ENCODE measurements around the gene DNAH8.

GRCh38 chr6:38906582-38906981, 191.5 kb downstream of the DNAH8 start:
- no peak for TF ChIP-seq EZH2 (IDR thresholded peaks at IDR 0.05; ENCODE audit: borderline replicate concordance, low read length)
- TF ChIP-seq CTCF (conservative IDR thresholded peaks at IDR 0.05 in 1 of 2, IDR thresholded peaks at IDR 0.05 in 1 of 2; ENCODE audit: extremely low read depth in 1 of 2, insufficient read depth in 1 of 2, low read depth in 1 of 2, low read length in 2 of 2): no peak
